KMS-11 (cell line): Measurements from ENCODE around the gene SETD6.

Experiments
- H2AFZ ChIP-seq: fragments of 200-600 bp; sonication (generic); 2 replicates; pipeline ENCODE4 v1.6.1; 2016; ENCODE audit warnings: antibody characterized with exemption, mixed run types, low read depth
- H3K27ac ChIP-seq: fragments of 200-600 bp; sonication (generic); 2 replicates; pipeline ENCODE4 v1.6.1; 2016; ENCODE audit warnings: mild to moderate bottlenecking, mixed run types
- H3K27me3 ChIP-seq: fragments of 200-600 bp; sonication (generic); 2 replicates; pipeline ENCODE4 v1.6.1; 2017; ENCODE audit warnings: mild to moderate bottlenecking, low read depth, mixed run types, moderate library complexity; ENCODE audit not compliant: insufficient read depth
- H3K36me3 ChIP-seq: fragments of 200-600 bp; sonication (generic); 2 replicates; pipeline ENCODE4 v1.6.1; 2017; ENCODE audit warnings: mild to moderate bottlenecking, mixed run types; ENCODE audit not compliant: insufficient read depth
- H3K4me1 ChIP-seq: fragments of 200-600 bp; sonication (generic); 2 replicates; pipeline ENCODE4 v1.6.1; 2016; ENCODE audit warnings: mild to moderate bottlenecking, low read depth, mixed run types; ENCODE audit not compliant: poor library complexity, severe bottlenecking
- H3K4me2 ChIP-seq: fragments of 200-600 bp; sonication (generic); 2 replicates; pipeline ENCODE4 v1.7.0; 2016; ENCODE audit warnings: mild to moderate bottlenecking, mixed run types
- H3K4me3 ChIP-seq: fragments of 200-600 bp; sonication (generic); IDR thresholded peaks from 2 replicates; pipeline ENCODE4 v1.6.1; 2017; ENCODE audit warnings: low read depth, low read length, mixed read lengths; ENCODE audit not compliant: insufficient read depth
- H3K79me2 ChIP-seq: fragments of 200-600 bp; sonication (generic); 2 replicates; pipeline ENCODE4 v1.6.1; 2016; ENCODE audit warnings: low read depth, mixed run types; ENCODE audit not compliant: insufficient read depth
- H3K9ac ChIP-seq: fragments of 200-600 bp; sonication (generic); 2 replicates; pipeline ENCODE4 v1.6.1; 2016; ENCODE audit warnings: mild to moderate bottlenecking, mixed run types
- H4K20me1 ChIP-seq: fragments of 200-600 bp; sonication (generic); 2 replicates; pipeline ENCODE4 v1.6.1; 2016; ENCODE audit warnings: mild to moderate bottlenecking, mixed run types; ENCODE audit not compliant: insufficient read depth
- CTCF ChIP-seq: fragments of 200-600 bp; sonication (generic); conservative IDR thresholded peaks from 2 replicates; pipeline ENCODE4 v1.6.1; 2017; ENCODE audit warnings: low read depth, mild to moderate bottlenecking, antibody characterized with exemption, low read length, moderate library complexity, mixed read lengths

SETD6 gene

DNA sequence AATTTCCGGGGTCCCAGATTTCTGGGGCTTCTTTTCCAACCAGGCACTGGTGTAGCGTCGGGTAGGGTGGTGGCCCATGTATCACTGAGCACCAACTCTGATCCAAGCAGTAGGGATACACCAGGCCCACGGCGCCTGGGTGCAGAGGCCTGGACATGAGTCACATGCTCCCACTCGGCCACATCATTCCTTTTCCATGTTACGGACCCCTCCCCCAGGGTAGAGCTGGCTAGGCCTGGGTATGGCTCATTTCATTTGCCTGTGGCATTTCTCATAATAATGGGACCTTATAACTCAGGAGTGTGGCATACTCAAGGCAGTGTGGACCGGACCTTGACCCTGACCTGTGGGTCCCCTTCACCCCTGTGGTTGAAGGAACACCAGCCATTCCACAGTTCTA is 33.4 kb upstream of the SETD6 start:
- no peaks in the 10 kb centered on the region for H3K27me3 ChIP-seq
- H3K79me2 ChIP-seq: no peaks in the 10 kb centered on the region
- no peaks in the 10 kb centered on the region for H3K36me3 ChIP-seq
- H3K4me1 ChIP-seq: no peaks in the 10 kb centered on the region
- H3K27ac ChIP-seq: no peak overlapping the region
- H3K9ac ChIP-seq: no peak overlapping the region
- H3K4me2 ChIP-seq: no peak overlapping the region
- no peak overlapping the region for H2AFZ ChIP-seq
- H4K20me1 ChIP-seq: no peaks in the 10 kb centered on the region
- TF ChIP-seq CTCF: no peak
- H3K4me3 ChIP-seq: no peak overlapping the region

GRCh38 chr16:58485184-58485887 is 30.0 kb upstream of the SETD6 start:
- Histone ChIP-seq H3K9ac (no peak overlapping the region), H4K20me1 (no peaks in the 10 kb centered on the region), H3K4me2 (no peak overlapping the region), H2AFZ (no peak overlapping the region), H3K27ac (no peak overlapping the region), H3K27me3 (no peaks in the 10 kb centered on the region), H3K4me3 (no peak overlapping the region), H3K79me2 (no peaks in the 10 kb centered on the region), H3K4me1 (no peaks in the 10 kb centered on the region), H3K36me3 (no peaks in the 10 kb centered on the region)
- no peak for TF ChIP-seq CTCF

DNA sequence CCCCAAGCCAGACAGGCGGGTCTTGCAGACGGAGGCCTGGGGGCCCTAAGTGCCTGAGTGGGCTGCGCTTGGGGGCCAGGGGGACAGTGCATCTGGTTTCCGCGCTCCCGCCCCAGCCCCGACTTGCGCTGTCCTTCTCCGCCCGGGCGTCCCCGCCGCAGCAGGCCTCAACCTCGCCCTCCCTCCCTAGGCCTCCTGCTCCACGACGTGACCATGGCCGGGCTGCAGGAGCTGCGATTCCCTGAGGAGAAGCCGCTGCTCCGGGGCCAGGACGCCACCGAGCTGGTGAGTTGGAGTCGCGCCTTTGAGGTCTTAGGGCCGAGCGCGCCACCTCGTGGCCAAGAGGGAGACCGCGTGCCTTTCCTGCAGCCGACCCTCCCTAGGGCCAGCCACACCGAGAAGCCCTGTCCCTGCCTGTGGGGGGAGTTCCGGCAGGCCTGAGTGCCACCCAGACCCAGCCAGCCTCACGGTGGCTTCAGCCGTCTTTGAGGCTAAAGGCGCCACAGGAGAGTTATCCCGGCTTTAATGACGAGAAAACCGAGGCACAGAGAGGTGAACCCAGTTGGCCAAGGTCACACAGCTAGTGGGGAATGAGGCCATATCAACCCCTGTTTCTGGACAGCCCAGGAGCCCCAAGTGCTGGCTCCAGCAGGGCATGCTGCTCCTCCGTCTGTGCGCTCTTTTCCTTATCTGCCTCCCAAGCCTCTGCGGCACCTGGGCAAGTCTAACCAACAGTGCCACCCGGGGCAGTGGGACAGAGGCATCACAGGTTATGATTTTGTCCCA is 27.6 kb upstream of the SETD6 start:
- Histone ChIP-seq H3K4me1 (peaks cover 6% of the 10 kb centered on the region), H3K27ac (no peak overlapping the region), H3K27me3 (no peaks in the 10 kb centered on the region), H3K4me3 (no peak overlapping the region), H3K9ac (no peak overlapping the region), H3K4me2 (peak overlapping the region; percentile 34; the same call in 1 of the 2 replicates), H2AFZ (peak overlapping the region; percentile 58; the same call in 1 of the 2 replicates), H3K79me2 (no peaks in the 10 kb centered on the region), H4K20me1 (no peaks in the 10 kb centered on the region), H3K36me3 (no peaks in the 10 kb centered on the region)
- TF ChIP-seq CTCF: peak; percentile 83

- no peak for TF ChIP-seq CTCF
- no peak overlapping the region for H3K4me2 ChIP-seq
These were observed 26.8 kb upstream of the SETD6 start for GRCh38 chr16:58488531-58488930.

More at GRCh38 chr16:58488531-58488930, 26.8 kb upstream of the SETD6 start:
- H3K36me3 ChIP-seq: no peaks in the 10 kb centered on the region
- no peak overlapping the region for H2AFZ ChIP-seq
- no peak overlapping the region for H3K27ac ChIP-seq
- no peak overlapping the region for H3K4me3 ChIP-seq
- H3K4me1 ChIP-seq: peaks cover 13% of the 10 kb centered on the region
- H4K20me1 ChIP-seq: no peaks in the 10 kb centered on the region
- no peaks in the 10 kb centered on the region for H3K79me2 ChIP-seq
- H3K9ac ChIP-seq: no peak overlapping the region
- H3K27me3 ChIP-seq: no peaks in the 10 kb centered on the region
